Measurements from ENCODE around the gene ACTL6B. TPM values are rescaled to one million over a fixed set of nuclear protein-coding genes. Genes with fewer than 3 reads are reported as not detected.

Gene ACTL6B
- total and polyA plus RNA-seq, 2 of the 8 experiments (the other 6 are each of a cell fraction or from before 2014, with no cell fraction given), result 2.1 to 4.5 TPM

GRCh38 chr7:100679129-100679926, 23.1 kb upstream of the ACTL6B start:
- peaks cover 3% of the 10 kb centered on the region for H3K79me1 ChIP-seq (ENCODE audit: low read depth, low read length)
- H3K36me3 ChIP-seq (ENCODE audit: control insufficient read depth in 2 of 4, insufficient read depth in 4 of 4, low read length in 3 of 4), result peaks cover 20 to 75% (median 45%) of the 10 kb centered on the region in 4 experiments; a peak in 7 of 8 replicates
- ChIA-PET CTCF (ENCODE audit: partially characterized antibody) (interaction anchor here (0.9 to 20.7 kb wide), 5 partner anchors 13 to 114 kb away, joined by 3 to 254 read pairs (median 5); partner anchors contain the start of genes GIGYF1 and POP7), POLR2A (ENCODE audit: partially characterized antibody) (interaction anchor here (0.7 to 10.3 kb wide), 19 partner anchors 10 to 177 kb away, joined by 3 to 257 read pairs (median 5); partner anchors contain the start of genes FBXO24, GIGYF1, MOSPD3 and PCOLCE)
- H4K20me1 ChIP-seq (replicated peaks in 1 of 2; ENCODE audit: control insufficient read depth in 1 of 2, insufficient read depth in 2 of 2, low read length in 2 of 2), result peaks cover 13 to 35% of the 10 kb centered on the region in 2 experiments
- no peak overlapping the region for H3K4me3 ChIP-seq (ENCODE audit: extremely low read depth in 1 of 4, insufficient read depth in 2 of 4, low read depth in 3 of 4, low read length in 4 of 4)
- DNase-seq (ENCODE audit: low read depth in 1 of 2, low spot score in 2 of 2) (no peak), FAIRE-seq (no peak)
- H3K27ac ChIP-seq (ENCODE audit: low read depth, low read length), result no peak overlapping the region; the same call in 1 of the 2 replicates
- H4K8ac ChIP-seq (ENCODE audit: extremely low read depth, insufficient read depth, low read length), result no peak overlapping the region
- no peak overlapping the region for H3K23ac ChIP-seq (ENCODE audit: insufficient read length)
- H3K56ac ChIP-seq (replicated peaks; ENCODE audit: insufficient read length, low read depth, low read length), result no peak overlapping the region
- H2BK12ac ChIP-seq (ENCODE audit: low read depth, low read length), result no peak overlapping the region
- H3K4me2 ChIP-seq (ENCODE audit: insufficient read depth in 1 of 2, low read depth in 2 of 2, low read length in 2 of 2), result no peak overlapping the region; a peak in 1 of 4 replicates
- H2AFZ ChIP-seq (ENCODE audit: low read length), result no peak overlapping the region
- H3K79me2 ChIP-seq (ENCODE audit: control insufficient read depth in 1 of 2, insufficient read depth in 2 of 2, low read length in 2 of 2), result no peaks in the 10 kb centered on the region
- no peak for TF ChIP-seq FOSL1 (IDR thresholded peaks at IDR 0.05; ENCODE audit: insufficient read depth, low read depth, low read length)
- TF ChIP-seq POLR2AphosphoS5 (IDR thresholded peaks at IDR 0.05; ENCODE audit: low read depth, low read length), result peak; percentile 53; the same call in 1 of the 2 replicates
- H3K27me3 ChIP-seq (replicated peaks in 1 of 4; ENCODE audit: control insufficient read depth in 3 of 4, extremely low read depth in 1 of 4, insufficient read depth in 3 of 4, low read length in 3 of 4), result no peaks in the 10 kb centered on the region
- H3K18ac ChIP-seq (ENCODE audit: extremely low read depth, low read length), result no peak overlapping the region
- H2BK15ac ChIP-seq (ENCODE audit: low read length), result no peak overlapping the region
- H4K5ac ChIP-seq (ENCODE audit: insufficient read length, low read depth, low read length), result no peak overlapping the region
- no peak overlapping the region for H2BK5ac ChIP-seq (ENCODE audit: low read depth, low read length)
- H2BK120ac ChIP-seq (replicated peaks; ENCODE audit: low read depth, low read length), result no peak overlapping the region
- H4K91ac ChIP-seq (replicated peaks; ENCODE audit: insufficient read length, low read length), result no peak overlapping the region
- 86% methylated on average over 13 of the region's 13 CpGs; no CpG with 5 or more reads in 1 of the 2 experiments for WGBS, 2 experiments (ENCODE audit: extremely low coverage in 1 of 2, insufficient coverage in 1 of 2, insufficient read length in 1 of 2, insufficient replicate concordance in 2 of 2, low coverage in 1 of 2, low lambda C conversion rate in 2 of 2, missing lambda C conversion rate in 1 of 2)
- H3K9me3 ChIP-seq (ENCODE audit: insufficient read depth in 2 of 2, low read depth in 1 of 2, low read length in 1 of 2), result no peaks in the 10 kb centered on the region
- no peak overlapping the region for H3K9ac ChIP-seq (replicated peaks in 1 of 4; ENCODE audit: extremely low read depth in 1 of 4, low read depth in 3 of 4, low read length in 3 of 4)
- H3K4me1 ChIP-seq (replicated peaks in 1 of 4; ENCODE audit: control insufficient read depth in 3 of 4, insufficient read depth in 4 of 4, low read length in 3 of 4), result peaks cover 0 to 7% (median 4%) of the 10 kb centered on the region in 4 experiments; a peak in 6 of 7 replicates
- H3K14ac ChIP-seq (ENCODE audit: insufficient read length), result no peak overlapping the region
- H3K4ac ChIP-seq (replicated peaks; ENCODE audit: insufficient read length, low read depth, low read length), result no peak overlapping the region
- H2BK20ac ChIP-seq (ENCODE audit: low read length), result no peak overlapping the region
- no peak overlapping the region for H2AK5ac ChIP-seq (ENCODE audit: low read depth, low read length)
- peaks cover 5% of the 10 kb centered on the region; the same call in 1 of the 2 replicates for H3K23me2 ChIP-seq (ENCODE audit: low read depth, low read length)

Data from H1 (cell line).